Measurements from ENCODE around the gene COG8.
A peak's percentile ranks its signal among the peaks of the same experiment; 100 is the strongest.
"Not testable (repeated sequence)": the region's sequence is repeated elsewhere in the genome, so short reads cannot be mapped to it uniquely, and the experiment has no call there.

The COG8 gene, protein sequence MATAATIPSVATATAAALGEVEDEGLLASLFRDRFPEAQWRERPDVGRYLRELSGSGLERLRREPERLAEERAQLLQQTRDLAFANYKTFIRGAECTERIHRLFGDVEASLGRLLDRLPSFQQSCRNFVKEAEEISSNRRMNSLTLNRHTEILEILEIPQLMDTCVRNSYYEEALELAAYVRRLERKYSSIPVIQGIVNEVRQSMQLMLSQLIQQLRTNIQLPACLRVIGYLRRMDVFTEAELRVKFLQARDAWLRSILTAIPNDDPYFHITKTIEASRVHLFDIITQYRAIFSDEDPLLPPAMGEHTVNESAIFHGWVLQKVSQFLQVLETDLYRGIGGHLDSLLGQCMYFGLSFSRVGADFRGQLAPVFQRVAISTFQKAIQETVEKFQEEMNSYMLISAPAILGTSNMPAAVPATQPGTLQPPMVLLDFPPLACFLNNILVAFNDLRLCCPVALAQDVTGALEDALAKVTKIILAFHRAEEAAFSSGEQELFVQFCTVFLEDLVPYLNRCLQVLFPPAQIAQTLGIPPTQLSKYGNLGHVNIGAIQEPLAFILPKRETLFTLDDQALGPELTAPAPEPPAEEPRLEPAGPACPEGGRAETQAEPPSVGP

GRCh38 chr16:69339289-69340094 lies at the start of gene COG8, which contains the start of gene NIP7:
TSS of gene COG8 (minus strand) at chr16:69339564. CDS start at chr16:69339552, 12 bp downstream.
TSS of gene NIP7 (plus strand) at chr16:69339772. CDS start at chr16:69339830, 58 bp downstream.
- peak; percentile 89 for DNase-seq (ENCODE audit: low read depth)

DNA sequence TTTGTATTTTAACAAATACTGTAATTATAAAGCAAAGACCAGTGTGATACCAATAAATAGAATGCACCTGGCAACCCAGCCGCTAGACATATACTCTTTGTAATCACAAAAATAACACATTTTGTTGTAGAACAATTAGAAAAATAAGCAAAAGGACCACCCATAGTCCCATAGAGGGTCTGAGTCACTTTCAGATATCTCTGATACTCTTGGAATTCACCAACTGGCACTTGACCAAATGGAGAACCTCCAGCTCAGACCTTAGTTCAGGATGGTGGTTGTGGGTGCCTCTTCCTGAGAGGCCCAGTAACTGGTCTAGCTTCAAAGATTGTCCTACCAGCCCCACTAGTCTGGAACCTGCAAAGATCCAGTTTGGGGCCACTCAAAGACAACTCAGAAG lies 47.2 kb upstream of the COG8 start:
- no peak for DNase-seq (ENCODE audit: low read depth)

GRCh38 chr16:69384974-69385373 lies 45.6 kb upstream of the COG8 start:
- DNase-seq (ENCODE audit: low read depth), result no peak

GRCh38 chr16:69382421-69382820 lies 43.1 kb upstream of the COG8 start:
- DNase-seq (ENCODE audit: low read depth), result no peak

- no peak for DNase-seq (ENCODE audit: low read depth)
These were observed 41.9 kb upstream of the COG8 start for GRCh38 chr16:69381231-69381630.

GRCh38 chr16:69378760-69379159 lies 39.4 kb upstream of the COG8 start:
- no peak for DNase-seq (ENCODE audit: low read depth)

- no peak for DNase-seq (ENCODE audit: low read depth)
These were observed 38.7 kb upstream of the COG8 start for GRCh38 chr16:69378036-69378435.

GRCh38 chr16:69376393-69377059 lies 37.2 kb upstream of the COG8 start:
- no peak for DNase-seq (ENCODE audit: low read depth)

DNA sequence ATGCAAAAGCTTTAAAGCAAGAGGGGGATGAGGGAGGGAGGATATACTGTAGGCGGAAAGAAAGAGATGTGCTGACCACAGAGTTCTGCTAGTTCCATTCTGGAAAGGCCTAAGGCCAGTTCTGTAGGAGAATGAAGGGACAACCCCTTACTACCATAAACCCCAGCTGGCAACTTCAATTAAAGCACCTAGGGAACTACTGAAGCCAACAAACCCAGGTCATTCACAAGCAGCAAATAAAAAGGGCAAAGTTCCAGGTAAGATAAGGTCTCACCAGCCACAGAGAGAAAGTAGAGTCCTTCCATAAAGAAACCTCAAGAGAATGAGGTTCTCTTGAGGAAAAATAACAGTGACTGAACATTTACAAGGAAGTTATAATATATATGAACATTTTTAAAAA lies 33.7 kb upstream of the COG8 start:
- DNase-seq (ENCODE audit: low read depth), result no peak

DNA sequence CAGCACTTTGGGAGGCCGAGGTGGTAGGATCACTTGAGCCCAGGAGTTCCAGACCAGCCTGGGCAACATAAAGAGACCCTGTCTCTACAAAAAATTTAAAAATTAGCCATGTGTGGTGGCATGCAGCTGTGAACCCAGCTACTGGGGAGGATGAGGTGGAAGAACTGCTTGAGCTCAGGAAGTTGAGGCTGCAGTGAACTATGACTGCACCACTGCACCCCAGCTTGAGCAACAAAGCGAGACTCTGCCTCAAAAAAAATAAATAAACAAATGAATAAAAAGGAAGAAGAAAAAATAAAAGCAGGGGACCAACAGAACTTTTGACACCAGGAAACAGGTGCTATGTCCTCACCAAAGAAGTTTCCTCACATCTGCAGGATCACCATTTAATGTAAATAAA lies 32.2 kb upstream of the COG8 start:
- no peak for DNase-seq (ENCODE audit: low read depth)

GRCh38 chr16:69368866-69369265 lies 29.5 kb upstream of the COG8 start:
- DNase-seq (ENCODE audit: low read depth), result no peak

DNA sequence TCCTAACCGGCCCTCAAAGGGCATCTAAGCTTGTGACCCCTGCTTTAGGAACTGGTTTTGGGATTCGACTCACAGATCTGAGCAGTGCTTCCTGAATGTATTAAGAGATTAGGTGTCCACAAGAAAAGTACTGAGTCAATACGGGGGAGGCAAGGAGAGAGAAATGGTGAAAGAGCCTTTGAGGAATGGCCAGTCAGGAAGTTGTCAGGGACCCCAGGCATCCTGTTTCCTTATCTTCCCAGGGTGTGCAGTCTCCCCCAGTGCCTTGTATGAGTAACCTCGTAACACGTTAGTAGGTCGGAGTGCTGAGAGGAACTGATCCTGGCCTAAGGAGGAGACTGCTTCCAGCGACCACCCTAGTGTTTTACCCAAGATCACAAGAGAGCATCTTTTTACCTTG lies 28.6 kb upstream of the COG8 start:
- no peak for DNase-seq (ENCODE audit: low read depth)

GRCh38 chr16:69366431-69366830 lies 27.1 kb upstream of the COG8 start:
- peak; percentile 19 for DNase-seq (ENCODE audit: low read depth)

- no peak for DNase-seq (ENCODE audit: low read depth)
These were observed 26.5 kb upstream of the COG8 start for GRCh38 chr16:69365901-69366300.

- no peak for DNase-seq (ENCODE audit: low read depth)
These were observed 24.7 kb upstream of the COG8 start for GRCh38 chr16:69364088-69364487.

- DNase-seq (ENCODE audit: low read depth), result no peak
These were observed 23.9 kb upstream of the COG8 start for GRCh38 chr16:69363281-69363717.

GRCh38 chr16:69360070-69360469 lies 20.7 kb upstream of the COG8 start:
- not testable (repeated sequence) for DNase-seq (ENCODE audit: low read depth)

- DNase-seq (ENCODE audit: low read depth), result no peak
These were observed 12.1 kb upstream of the COG8 start, which contains the start of gene TMED6 for GRCh38 chr16:69351309-69352027. TSS of gene TMED6 (minus strand) at chr16:69351786. CDS start at chr16:69351753, 33 bp downstream.

GRCh38 chr16:69350536-69351133 lies 11.3 kb upstream of the COG8 start:
- no peak for DNase-seq (ENCODE audit: low read depth)

GRCh38 chr16:69349536-69349935 lies 10.2 kb upstream of the COG8 start:
- DNase-seq (ENCODE audit: low read depth), result no peak

DNA sequence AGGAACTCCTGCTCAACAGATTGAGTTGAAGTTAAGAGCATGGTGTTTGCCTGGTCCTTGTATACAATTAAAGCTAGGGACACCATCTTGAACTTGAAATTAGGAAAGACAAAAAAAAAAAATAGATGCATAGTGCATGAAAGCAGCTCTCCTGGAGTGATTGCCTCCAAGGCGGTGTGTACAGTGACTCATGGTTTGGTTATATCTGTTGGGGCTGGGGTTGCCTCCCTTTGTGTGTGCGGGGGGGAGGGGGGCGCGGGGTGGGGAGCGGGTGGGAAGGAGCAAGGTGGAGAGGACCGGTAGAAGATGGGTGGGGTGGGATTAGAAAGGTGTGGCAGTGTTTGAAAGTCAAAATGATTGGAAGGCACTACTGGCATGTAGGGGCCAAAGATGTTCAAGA lies 8.9 kb upstream of the COG8 start:
- DNase-seq (ENCODE audit: low read depth), result no peak

All from activated T-cell treated with anti-CD3 and anti-CD28 coated beads for 48 hours (primary cell).